HG02610 (cell line): ENCODE data around the gene COG8.

Source experiments
- ATAC-seq: cut with Tn5 transposase; IDR thresholded peaks from one replicate; pipeline ENCODE4 v1.9.1; 2021; ENCODE audit warnings: mild to moderate bottlenecking, moderate library complexity; ENCODE audit not compliant: unreplicated experiment

The COG8 gene

DNA sequence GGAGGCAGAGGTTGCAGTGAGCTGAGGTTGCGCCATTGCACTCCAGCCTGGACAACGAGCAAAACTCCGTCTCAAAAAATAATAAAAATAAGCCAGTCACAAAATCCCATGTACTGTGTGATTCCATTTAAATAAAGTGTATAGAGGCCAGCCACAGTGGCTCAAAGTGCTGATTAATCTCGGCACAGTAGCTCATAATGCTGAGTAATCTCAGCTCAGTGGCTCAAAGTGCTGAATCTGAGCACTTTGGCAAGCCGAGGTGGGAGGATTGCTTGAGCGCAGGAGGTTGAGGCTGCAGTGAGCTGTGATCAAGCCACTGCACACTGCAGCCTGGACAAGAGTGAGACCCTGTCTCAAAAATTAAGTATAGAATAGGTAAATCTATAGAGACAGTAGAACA lies 7.3 kb upstream of the COG8 start:
- ATAC-seq = no peak

DNA sequence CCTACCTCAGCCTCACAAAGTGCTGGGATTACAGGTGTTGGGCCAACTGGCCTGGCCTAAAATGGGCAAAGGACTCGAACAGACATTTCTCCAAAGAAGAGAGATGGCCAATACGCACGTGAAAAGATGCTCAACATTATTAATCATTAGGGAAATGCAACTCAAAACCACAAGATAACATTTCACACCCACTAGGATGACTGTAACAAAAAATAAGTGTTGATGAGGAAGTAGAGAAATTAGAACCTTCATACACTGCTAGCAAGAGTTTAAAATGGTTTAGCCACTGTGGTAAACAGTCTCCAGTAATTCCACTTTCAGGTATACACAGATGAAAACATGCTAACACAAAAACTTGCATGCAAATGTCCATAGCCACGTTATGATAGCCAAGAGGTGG lies 6.6 kb upstream of the COG8 start:
- ATAC-seq = no peak

DNA sequence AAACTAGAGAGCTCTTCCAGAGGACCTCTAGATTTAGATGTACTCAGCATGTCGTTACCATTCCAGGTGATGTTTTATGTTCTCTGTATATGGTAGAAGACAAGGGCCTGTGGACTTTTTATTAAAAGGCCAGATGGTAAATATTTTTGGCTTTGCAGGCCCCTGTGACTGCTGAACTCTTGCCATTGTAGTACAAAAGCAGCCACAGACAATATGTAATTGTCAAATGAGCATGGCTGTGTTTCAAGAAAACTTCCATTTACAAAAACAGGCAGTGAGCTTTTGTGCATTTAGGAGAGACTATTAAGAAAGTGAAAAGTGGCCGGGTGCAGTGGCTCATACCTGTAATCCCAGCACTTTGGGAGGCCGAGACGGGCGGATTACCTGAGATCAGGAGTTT lies 4.8 kb upstream of the COG8 start:
- ATAC-seq = no peak

DNA sequence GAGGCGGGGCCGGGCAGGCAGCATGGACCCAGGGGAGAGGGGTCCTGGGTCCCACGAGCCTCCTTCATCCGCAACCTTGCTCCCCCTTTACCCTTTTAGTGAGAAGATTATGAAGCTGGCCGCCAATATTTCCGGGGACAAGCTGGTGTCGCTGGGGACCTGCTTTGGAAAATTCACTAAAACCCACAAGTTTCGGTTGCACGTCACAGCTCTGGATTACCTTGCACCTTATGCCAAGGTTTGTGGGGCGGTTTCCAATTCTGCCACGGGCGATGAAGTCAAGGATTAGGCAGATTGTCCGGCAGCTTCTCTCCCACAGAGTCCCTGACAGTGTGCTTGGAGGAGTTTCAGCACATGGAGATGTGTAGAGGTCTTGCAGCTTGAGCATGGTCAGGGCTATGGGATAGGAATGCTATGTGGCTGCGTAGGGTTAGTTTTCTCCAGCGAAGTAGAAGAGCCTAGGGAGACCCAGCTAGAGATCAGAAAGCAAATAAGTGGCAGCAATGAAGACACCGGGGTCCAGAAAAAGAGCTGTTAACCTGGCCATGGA lies 806 bp upstream of the COG8 start:
- no peak for ATAC-seq

DNA sequence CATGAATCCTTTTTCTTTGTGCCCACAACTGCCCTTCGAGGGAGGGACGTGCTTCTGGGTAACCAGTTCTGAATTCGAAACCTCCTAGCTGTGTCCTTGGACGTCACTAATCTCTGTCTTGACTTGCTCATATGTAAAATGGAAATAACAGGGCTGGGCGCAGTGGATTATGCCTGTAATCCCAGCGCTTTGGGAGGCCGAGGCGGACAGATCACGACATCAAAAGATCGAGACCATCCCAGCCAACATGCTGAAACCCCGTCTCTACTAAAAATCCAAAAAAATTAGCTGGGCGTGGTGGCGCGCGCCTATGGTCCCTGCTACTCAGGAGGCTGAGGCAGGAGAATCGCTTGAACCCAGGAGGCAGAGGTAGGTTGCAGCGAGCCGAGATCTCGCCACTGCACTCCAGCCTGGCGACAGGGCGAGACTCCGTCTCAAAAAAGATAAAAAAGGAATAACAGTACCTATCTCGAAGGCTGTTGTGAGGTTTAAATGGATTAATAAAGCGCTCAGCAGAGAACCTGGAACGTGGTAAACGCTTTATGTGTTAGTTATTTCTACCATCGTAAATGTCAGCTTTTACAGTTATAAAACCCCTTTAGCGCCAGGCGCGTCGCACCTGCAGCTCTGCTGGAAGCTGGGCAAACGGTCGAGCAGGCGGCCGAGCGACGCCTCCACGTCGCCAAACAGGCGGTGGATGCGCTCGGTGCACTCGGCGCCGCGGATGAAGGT lies 641 bp downstream of the COG8 start:
- ATAC-seq = no peak

DNA sequence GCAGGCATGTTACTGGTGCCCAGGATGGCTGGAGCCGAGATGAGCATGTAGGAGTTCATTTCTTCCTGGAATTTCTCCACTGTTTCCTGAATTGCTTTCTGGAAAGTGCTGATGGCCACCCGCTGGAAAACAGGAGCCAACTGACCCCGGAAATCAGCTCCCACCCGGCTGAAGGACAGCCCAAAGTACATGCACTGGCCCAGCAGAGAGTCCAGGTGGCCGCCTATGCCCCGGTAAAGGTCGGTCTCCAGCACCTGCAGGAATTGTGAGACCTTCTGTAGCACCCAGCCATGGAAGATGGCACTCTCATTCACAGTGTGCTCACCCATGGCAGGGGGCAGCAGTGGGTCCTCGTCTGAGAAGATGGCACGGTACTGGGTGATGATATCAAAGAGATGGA lies 4.7 kb downstream of the COG8 start:
- no peak for ATAC-seq

DNA sequence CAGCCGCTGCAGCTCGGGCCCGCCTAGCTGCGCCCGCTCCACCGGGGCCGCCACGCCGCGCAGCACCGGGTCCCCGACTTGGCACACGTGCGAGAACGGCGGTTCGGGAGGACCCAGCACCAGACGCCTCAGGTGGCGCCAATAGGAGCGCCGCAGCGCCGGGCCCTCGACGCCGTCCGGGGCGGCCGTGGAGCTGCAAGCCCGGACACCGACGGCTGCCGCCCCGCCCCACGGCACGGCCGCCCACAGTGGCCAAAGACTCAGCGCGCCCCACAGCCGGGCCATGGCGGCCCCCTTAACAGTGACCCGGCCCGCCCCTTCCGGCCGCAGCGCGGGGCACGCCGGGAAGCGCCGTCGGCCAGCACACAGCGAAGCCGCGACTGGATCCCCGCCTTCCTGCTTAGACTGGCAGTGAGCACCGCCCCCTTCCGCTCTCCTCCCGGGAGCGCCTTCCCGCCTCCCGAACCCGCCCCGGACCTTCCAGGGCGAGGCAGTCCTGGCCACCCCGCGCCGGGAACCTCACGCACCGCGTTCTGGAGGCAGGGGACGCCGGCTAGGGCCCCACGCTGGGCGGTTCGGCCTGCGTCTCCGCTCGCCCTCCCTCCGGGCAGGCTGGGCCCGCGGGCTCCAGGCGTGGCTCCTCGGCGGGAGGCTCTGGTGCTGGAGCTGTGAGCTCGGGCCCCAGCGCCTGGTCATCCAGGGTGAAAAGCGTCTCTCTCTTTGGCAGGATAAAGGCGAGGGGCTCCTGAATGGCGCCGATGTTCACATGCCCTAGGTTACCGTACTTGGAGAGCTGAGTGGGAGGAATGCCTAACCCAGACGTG lies 8.9 kb downstream of the COG8 start, which contains the start of gene PDF:
Gene PDF, minus strand, starts transcription at position 303 of the 824 bp plus-strand sequence. Its CDS starts 18 bp downstream, at position 285.
- peak; percentile 97 for ATAC-seq

DNA sequence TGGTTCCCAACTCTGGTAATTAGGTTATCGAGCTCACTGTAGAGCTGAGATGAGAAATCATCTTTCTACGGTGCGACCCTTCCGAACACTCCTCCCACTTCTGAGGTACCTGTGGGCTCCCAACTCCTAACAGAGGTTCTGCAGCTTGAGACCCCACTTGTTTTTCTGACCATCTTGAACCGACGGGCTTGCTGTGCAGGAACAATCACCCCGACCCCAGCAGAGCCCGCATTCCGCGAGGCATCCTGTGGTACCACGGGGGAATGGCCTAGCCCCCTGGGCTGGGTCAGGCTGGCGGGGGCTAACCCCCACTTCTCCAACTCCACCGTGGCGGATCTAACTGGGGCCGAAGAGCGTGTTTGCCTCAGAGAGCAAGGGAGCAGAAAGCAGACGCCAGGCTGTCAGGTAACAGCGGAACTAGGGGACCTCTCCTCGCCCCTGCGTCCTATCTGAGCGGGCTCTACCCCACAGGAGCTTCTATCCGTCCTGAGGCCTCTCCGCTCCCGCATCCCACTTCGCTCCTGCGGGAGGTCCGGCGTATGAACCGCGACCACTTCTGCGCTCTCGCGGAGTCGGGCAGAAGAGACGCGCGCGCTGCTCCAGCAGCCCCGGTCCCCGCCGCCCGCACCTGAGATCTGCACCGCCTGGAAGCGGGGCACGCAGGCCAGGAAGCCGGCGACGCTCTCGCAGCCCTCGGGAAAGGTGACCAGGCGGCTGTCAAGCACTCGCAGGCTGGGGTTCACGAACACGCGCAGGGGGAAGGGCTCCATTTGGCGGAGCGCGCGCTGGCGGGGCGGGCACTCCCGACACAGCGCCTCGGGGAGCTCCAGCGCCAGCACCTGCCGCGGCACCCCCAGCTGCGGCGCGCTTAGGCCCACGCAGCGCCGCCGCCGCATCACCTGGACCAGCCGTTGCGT lies 9.7 kb downstream of the COG8 start:
- ATAC-seq = peak; percentile 29

DNA sequence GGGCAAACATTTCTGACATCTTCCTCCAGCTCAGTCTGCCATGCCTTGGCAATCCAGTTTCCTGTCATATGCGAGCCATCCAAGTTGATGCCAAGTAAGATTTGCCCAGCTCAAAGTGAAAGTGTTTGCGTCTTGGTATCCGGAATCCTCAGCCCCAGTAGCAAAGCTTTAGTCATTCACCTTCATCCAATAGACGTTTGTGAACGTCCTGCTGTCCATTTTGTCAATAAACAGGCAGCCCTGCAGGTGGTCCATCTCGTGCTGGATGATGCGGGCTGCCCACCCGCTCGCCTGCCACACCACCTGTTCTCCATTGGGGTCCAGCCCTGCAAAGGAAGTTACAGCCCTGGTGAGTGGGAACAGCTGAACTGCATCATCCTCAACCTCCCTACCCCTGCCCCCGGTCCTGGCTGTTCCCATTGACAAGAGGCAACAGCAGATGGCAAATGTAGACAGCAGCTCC lies 10.5 kb downstream of the COG8 start:
- ATAC-seq = no peak

DNA sequence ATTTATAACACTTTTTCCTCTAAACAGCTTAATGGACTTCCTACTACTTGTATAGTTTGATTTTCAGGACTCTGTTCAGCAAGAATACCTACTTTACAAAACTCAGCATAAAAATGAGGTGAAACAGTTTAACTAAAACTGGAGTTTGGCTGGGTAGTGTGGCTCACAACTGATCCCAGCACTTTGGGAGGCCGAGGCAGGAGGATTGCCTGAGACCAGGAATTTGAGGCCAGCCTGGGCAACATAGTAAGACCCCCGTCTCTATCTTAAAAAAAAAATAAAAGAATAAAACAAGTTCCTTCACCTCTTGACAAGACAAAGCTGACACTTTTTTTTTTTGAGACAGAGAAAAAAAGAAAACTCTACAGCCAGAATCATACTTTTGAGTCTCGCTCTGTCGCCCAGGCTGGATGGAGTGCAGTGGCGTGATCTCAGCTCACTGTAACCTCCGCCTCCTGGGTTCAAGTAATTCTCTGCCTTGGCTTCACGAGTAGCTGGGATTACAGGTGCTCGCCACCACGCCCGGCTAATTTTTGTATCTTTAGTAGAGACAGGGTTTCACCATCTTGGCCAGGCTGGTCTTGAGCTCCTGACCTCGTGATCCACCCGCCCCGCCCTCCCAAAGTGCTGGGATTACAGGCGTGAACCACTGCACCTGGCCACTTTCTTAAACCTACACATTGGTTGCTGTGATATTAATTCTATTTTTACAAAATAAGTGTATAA lies 11.6 kb downstream of the COG8 start:
- no peak for ATAC-seq

DNA sequence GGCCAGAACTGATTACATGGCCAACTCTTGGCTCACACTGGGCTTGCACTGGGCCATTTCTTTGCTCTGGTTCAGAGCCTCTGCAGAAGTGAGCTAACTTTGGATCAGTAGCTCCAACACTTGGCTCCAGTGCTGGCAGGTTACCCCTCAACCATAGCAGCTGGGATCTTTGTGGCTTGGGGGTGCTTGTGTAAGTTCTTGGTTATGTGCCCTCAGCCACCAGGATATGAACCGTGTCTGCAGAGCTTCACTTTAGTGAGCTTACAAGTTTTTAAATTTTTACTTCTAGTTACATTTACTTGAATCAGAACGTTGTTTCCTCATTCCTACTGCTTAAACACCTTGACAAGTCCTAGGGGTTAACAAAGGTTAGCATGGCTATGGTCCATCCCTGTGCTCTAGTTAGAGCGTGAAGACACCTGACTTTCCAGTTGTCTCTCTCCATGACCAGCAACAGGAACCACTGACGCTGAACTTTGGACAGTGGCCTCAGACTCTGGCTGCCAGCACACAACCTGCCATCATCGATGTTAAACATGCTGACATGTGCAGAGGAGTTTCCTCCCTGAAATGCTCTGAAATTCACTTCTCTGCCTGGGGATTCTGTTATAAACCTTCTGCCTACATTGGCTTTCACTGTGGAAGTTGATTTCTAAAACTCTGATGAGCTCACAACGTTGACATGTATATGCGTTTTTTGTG lies 13.0 kb downstream of the COG8 start:
- ATAC-seq = no peak

DNA sequence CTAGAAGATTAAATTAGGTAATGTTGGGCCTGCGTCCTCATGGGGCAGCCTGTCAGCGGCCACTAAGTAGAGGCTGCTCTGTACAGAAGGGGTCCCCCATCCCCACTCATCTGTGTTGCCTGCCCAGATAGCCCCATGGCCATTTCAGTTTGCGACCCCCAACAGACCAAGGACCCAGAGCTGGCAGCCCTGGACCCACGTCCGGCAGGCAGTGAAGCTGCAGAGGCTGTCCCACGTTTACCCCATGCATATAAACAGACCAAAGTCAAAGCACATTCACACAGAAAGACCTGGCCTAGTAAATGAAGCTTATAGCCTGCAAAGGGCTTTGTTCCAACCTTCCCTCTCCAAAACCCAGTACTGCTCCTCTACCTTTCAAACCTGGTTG lies 13.6 kb downstream of the COG8 start:
- no peak for ATAC-seq

DNA sequence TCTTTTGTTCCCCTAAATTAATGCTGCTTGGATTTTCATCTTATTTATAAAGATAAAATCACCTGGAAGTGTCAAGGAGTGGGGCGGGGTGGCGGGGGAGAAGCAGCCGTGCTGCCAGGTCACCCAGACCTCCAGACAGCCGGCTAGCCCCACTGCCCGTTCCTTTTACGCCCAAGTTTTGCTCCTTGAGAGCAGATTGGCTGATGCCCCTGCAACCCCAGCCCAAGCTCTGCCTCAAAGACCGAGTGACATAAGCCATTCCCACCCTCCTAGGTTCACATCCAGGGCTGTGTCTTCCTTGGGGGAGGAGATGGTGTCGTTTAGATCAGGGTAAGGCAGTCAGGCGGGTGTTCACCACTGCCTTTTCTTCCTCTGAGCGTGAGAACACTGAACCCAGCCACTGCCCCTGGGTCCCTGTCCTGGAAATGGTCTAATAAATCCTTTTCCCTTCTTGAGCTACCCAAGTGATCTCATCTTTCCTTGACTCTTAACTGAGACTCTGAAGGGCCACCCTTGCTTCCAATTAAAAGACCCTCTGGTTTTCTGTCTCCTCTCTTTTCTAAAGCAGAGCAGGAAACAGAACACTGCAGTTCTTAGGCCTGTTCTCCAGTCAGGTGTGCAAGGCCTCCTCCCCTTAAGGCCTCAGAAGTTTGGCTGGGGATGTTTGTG lies 14.6 kb downstream of the COG8 start:
- no peak for ATAC-seq

DNA sequence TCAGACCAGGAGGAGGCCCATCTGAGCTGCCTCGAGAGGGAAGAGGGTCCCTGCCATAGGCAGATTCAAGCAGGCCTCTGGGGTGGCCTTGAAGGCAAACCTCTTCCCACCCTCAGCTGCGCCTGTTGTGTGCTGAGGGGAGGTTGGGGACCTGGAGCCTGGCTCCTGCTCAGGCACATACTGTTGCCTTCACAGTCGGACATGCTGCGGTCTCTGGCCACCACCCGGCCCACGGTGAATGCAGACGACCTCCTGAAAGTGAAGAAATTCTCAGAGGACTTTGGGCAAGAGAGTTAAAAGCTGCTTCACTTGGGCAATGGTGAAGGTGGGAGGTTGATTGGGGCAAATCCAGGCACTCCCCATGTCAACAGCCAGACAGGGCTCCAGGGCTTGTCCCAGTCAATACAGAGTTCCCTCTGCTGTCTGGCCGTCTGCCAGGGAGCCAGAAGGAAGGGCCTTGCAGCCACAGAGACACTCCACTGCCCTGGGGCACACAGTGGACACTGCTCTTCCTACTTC lies 15.3 kb downstream of the COG8 start:
- no peak for ATAC-seq

DNA sequence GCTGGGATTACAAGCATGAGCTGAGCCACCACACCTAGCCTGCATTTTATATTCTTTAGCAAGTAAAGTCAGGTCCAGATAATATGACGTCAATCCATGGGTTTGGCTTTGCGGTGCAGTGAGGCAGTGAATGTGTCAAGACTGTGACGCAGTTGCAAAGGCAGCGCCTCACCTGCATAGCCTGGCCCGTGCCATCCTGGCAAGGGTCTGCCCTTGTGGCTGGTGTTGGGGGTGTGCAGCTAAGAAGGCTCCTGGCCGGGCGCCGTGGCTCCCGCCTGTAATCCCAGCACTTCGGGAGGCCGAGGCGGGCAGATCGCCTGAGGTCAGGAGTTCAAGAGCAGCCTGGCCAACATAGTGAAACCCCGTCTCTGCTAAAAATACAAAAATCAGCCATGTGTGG lies 15.9 kb downstream of the COG8 start:
- no peak for ATAC-seq

DNA sequence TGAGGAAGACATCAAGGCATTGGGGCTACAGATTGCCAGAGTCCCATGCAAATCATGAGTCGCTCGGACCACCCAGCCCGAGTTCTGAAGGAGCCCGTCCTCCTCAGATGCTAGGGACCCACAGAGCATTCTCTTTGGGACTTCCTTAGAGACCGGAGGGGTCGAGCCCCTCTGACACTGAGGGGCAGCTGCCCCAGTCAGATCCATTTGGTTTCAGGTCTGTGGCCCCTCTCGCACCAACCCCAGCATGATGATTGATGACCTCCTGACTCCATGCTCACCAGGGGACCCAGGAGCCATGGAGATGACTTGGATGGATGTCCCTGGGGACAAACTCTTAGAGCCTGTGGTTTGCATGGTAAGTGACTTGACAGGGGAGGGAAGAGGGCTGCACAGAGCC lies 17.0 kb downstream of the COG8 start:
- ATAC-seq = no peak

DNA sequence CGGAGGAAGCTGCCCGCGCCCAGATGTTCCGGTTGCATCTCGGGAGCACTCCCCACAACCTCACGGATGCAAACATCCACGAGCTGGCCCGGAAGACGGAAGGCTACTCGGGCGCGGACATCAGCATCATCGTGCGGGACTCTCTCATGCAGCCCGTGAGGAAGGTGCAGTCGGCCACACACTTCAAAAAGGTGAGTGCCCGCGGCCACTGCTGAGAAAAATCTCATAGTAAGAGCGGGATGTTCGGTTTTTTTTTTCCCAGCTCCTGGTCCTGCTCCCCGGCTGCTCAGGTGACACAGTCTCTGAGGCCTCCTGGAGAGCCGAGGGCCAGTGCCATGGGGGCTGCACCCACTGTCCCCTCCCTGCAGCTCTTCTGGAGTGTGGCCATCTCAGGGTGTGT lies 18.3 kb downstream of the COG8 start:
- ATAC-seq = no peak

DNA sequence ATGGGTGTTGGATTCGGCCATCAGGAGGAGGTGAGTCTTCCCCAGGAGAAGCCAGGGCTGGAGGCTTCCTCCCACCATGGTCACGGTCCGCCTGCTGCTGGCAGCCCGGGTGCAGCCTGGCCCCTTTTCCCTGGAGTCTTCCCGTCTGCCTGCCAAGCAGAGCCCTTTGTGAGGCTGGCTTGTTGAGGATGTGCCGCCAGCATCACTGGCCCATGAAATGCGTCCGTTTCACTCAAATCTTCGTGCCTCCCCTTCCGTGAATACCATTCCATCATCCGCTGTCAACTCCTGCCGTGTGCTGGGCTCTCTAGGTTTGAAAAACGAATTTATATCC lies 18.7 kb downstream of the COG8 start:
- ATAC-seq = no peak
